ENCODE measurements around the gene IFT122. TPM values are rescaled to one million over a fixed set of nuclear protein-coding genes. Genes with fewer than 3 reads are reported as not detected.
A peak's percentile ranks its signal among the peaks of the same experiment; 100 is the strongest.

Gene IFT122
- total and polyA plus RNA-seq, 2 of the 4 experiments (the other 2 are of a cell fraction) = 16.8 to 28.0 TPM

GRCh38 chr3:129543156-129543790 is 103.2 kb downstream of the IFT122 start, which contains the start of gene H1-8:
TSS of gene H1-8 (plus strand) at chr3:129543175. CDS start at chr3:129543219, 44 bp downstream.
- H3K23ac ChIP-seq (ENCODE audit: low read depth, low read length) = no peak within 1 kb of the TSS
- 92% methylated on average over 3 of the region's 16 CpGs; no CpG with 5 or more reads in 1 of the 2 experiments for WGBS, 2 experiments (ENCODE audit: extremely low coverage in 2 of 2, insufficient read length in 1 of 2)
- H3K4ac ChIP-seq (ENCODE audit: low read depth, low read length) = no peak within 1 kb of the TSS
- no peak within 1 kb of the TSS for H4K5ac ChIP-seq (ENCODE audit: low read depth, low read length)
- no peaks in the 10 kb centered on the region for H3K27me3 ChIP-seq (ENCODE audit: control insufficient read depth, insufficient read depth, low read length)
- ChIA-PET CTCF (no interaction called here), POLR2A (ENCODE audit: unreplicated experiment) (no interaction called here)
- H2BK120ac ChIP-seq (ENCODE audit: low read depth, low read length) = no peak within 1 kb of the TSS
- H3K9me3 ChIP-seq (ENCODE audit: control insufficient read depth, insufficient read depth, low read length) = no peaks in the 10 kb centered on the region
- dilution Hi-C loops (cut with HindIII; ENCODE audit: low sequenced_read_pairs, unreplicated experiment) = no loop called here
- no peak within 1 kb of the TSS for H4K8ac ChIP-seq (ENCODE audit: low read depth in 2 of 2, low read length in 2 of 2)
- no peaks in the 10 kb centered on the region for H3K36me3 ChIP-seq (ENCODE audit: control insufficient read depth, insufficient read depth, low read length)
- no peak within 1 kb of the TSS for H3K27ac ChIP-seq (ENCODE audit: insufficient read depth, low read length)
- H3K4me2 ChIP-seq (ENCODE audit: low read depth, low read length) = no peak within 1 kb of the TSS
- H3K14ac ChIP-seq (replicated peaks; ENCODE audit: low read depth, low read length) = no peak within 1 kb of the TSS
- no peak within 1 kb of the TSS for H3K56ac ChIP-seq (ENCODE audit: extremely low read depth, insufficient read depth, low read length)
- no peaks in the 10 kb centered on the region for H3K9me1 ChIP-seq (ENCODE audit: insufficient read depth, low read length)
- DNase-seq (no peak), ATAC-seq (ENCODE audit: low read depth) (no peak; the same call in 1 of the 2 replicates)
- no peak within 1 kb of the TSS for H2BK20ac ChIP-seq (ENCODE audit: low read depth, low read length)
- H2AFZ ChIP-seq (replicated peaks; ENCODE audit: low read length, poor library complexity) = no peak within 1 kb of the TSS
- TF ChIP-seq MAZ (IDR thresholded peaks at IDR 0.05; ENCODE audit: borderline replicate concordance, low read depth, low read length) (no peak), RFX5 (IDR thresholded peaks at IDR 0.05; ENCODE audit: low read depth, low read length) (no peak), CHD1 (IDR thresholded peaks at IDR 0.05; ENCODE audit: low read depth, low read length) (no peak), ELK1 (IDR thresholded peaks at IDR 0.05; ENCODE audit: borderline replicate concordance, low read depth, low read length) (no peak), CTCF (conservative IDR thresholded peaks at IDR 0.05; ENCODE audit: low read depth, low read length) (no peak), POLR2A (IDR thresholded peaks at IDR 0.05; ENCODE audit: low read depth, low read length) (no peak), BHLHE40 (IDR thresholded peaks at IDR 0.05; ENCODE audit: low read depth, low read length) (no peak), SMC3 (IDR thresholded peaks at IDR 0.05; ENCODE audit: low read depth, low read length) (no peak), CEBPB (IDR thresholded peaks at IDR 0.05; ENCODE audit: low read depth, low read length) (no peak), USF2 (IDR thresholded peaks at IDR 0.05; ENCODE audit: low read depth, low read length) (no peak), MAFK (IDR thresholded peaks at IDR 0.05; ENCODE audit: low read depth, low read length) (no peak), NFE2L2 (IDR thresholded peaks at IDR 0.05; ENCODE audit: low read depth, low read length) (no peak), RAD21 (IDR thresholded peaks at IDR 0.05; ENCODE audit: low read length) (no peak), RCOR1 (IDR thresholded peaks at IDR 0.05; ENCODE audit: insufficient replicate concordance, low read length) (no peak), FOS (IDR thresholded peaks at IDR 0.05; ENCODE audit: low read depth, low read length) (no peak), MXI1 (IDR thresholded peaks at IDR 0.05; ENCODE audit: borderline replicate concordance, low read depth, low read length) (no peak)
- no peak within 1 kb of the TSS for H3K9ac ChIP-seq (ENCODE audit: low read depth, low read length)
- 0 out of 2 replicates have a peak within 1 kb of the TSS, but pooled peaks have one; percentile 2 for H2AK5ac ChIP-seq (ENCODE audit: low read depth, low read length)
- intact Hi-C loops (cut with micrococcal nuclease) = no loop called here
- no peaks in the 10 kb centered on the region for H4K20me1 ChIP-seq (ENCODE audit: insufficient read depth, low read length)
- no TSS peak for BruUV-seq (replicated peaks)
- no peak within 1 kb of the TSS for H3K18ac ChIP-seq (ENCODE audit: low read depth, low read length)
- no peak within 1 kb of the TSS for H2BK15ac ChIP-seq (ENCODE audit: low read depth, low read length)
- no peak within 1 kb of the TSS for H2AK9ac ChIP-seq (replicated peaks; ENCODE audit: low read depth, low read length, poor library complexity)
- H3K79me1 ChIP-seq (ENCODE audit: low read depth in 1 of 2, low read length in 2 of 2) = no peaks in the 10 kb centered on the region
- H3K4me3 ChIP-seq (ENCODE audit: insufficient read depth, low read depth, low read length) = no peak within 1 kb of the TSS
- H3K4me1 ChIP-seq (ENCODE audit: control insufficient read depth, insufficient read depth, low read length) = no peaks in the 10 kb centered on the region
- no peak within 1 kb of the TSS for H2BK5ac ChIP-seq (ENCODE audit: low read depth, low read length, poor library complexity, severe bottlenecking)
- in situ Hi-C loops (cut with MboI; ENCODE audit: low sequenced_read_pairs) = no loop called here
- H4K91ac ChIP-seq (ENCODE audit: insufficient read depth, low read depth, low read length) = no peak within 1 kb of the TSS

All from IMR-90 (cell line).